Measurements from ENCODE around the gene SMYD3. TPM values are rescaled to one million over a fixed set of nuclear protein-coding genes. Genes with fewer than 3 reads are reported as not detected.

SMYD3 gene
- polyA plus RNA-seq, 1 donor from 2014 or later = 48.6 TPM

- H4K20me1 ChIP-seq (ENCODE audit: insufficient read depth) = no peaks in the 10 kb centered on the region
- TF ChIP-seq CTCF (IDR thresholded peaks at IDR 0.05; ENCODE audit: poor library complexity, severe bottlenecking) (no peak), EZH2 (IDR thresholded peaks at IDR 0.05; ENCODE audit: borderline replicate concordance, insufficient read depth, low read length, poor library complexity, severe bottlenecking) (no peak), RAD21 (conservative IDR thresholded peaks at IDR 0.05) (no peak), SMC3 (conservative IDR thresholded peaks at IDR 0.05; ENCODE audit: poor library complexity) (no peak), REST (IDR thresholded peaks at IDR 0.05; ENCODE audit: borderline replicate concordance) (no peak), EP300 (conservative IDR thresholded peaks at IDR 0.05; ENCODE audit: poor library complexity, severe bottlenecking) (no peak), TAF1 (IDR thresholded peaks at IDR 0.05; ENCODE audit: low read depth) (no peak), MXI1 (conservative IDR thresholded peaks at IDR 0.05; ENCODE audit: poor library complexity, severe bottlenecking) (no peak), POLR2AphosphoS5 (IDR thresholded peaks at IDR 0.05) (no peak)
- H3K9ac ChIP-seq (ENCODE audit: low read length) = no peak overlapping the region
- H3K27me3 ChIP-seq (ENCODE audit: insufficient read depth, low read depth, low read length) = no peaks in the 10 kb centered on the region
- no peak overlapping the region for H3K27ac ChIP-seq (ENCODE audit: low read length)
- no peak overlapping the region for H2AFZ ChIP-seq (ENCODE audit: low read depth, low read length)
- no peak overlapping the region for H3K4me3 ChIP-seq (ENCODE audit: low read length)
- no peaks in the 10 kb centered on the region for H3K36me3 ChIP-seq (ENCODE audit: insufficient read depth, low read length)
- no peaks in the 10 kb centered on the region for H3K79me2 ChIP-seq (replicated peaks; ENCODE audit: insufficient read depth, low read length)
- H3K4me2 ChIP-seq (ENCODE audit: low read length) = no peak overlapping the region
- H3K9me3 ChIP-seq (ENCODE audit: low read length) = no peaks in the 10 kb centered on the region
- H3K9me2 ChIP-seq (ENCODE audit: insufficient read depth, low read length) = no peaks in the 10 kb centered on the region
- no peaks in the 10 kb centered on the region for H3F3A ChIP-seq (ENCODE audit: insufficient read depth, low read length, poor library complexity, severe bottlenecking)
Observed at GRCh38 chr1:246309247-246309884, 197.7 kb downstream of the SMYD3 start.

- no peak overlapping the region for H3K9ac ChIP-seq (ENCODE audit: low read length)
- H3K4me2 ChIP-seq (ENCODE audit: low read length) = no peak overlapping the region
- no peaks in the 10 kb centered on the region for H3F3A ChIP-seq (ENCODE audit: insufficient read depth, low read length, poor library complexity, severe bottlenecking)
- H3K27me3 ChIP-seq (ENCODE audit: insufficient read depth, low read depth, low read length) = no peaks in the 10 kb centered on the region
- no peaks in the 10 kb centered on the region for H3K36me3 ChIP-seq (ENCODE audit: insufficient read depth, low read length)
- no peaks in the 10 kb centered on the region for H3K79me2 ChIP-seq (replicated peaks; ENCODE audit: insufficient read depth, low read length)
- H2AFZ ChIP-seq (ENCODE audit: low read depth, low read length) = no peak overlapping the region
- no peaks in the 10 kb centered on the region for H3K9me3 ChIP-seq (ENCODE audit: low read length)
- H3K4me3 ChIP-seq (ENCODE audit: low read length) = no peak overlapping the region
- no peaks in the 10 kb centered on the region for H4K20me1 ChIP-seq (ENCODE audit: insufficient read depth)
- no peaks in the 10 kb centered on the region for H3K9me2 ChIP-seq (ENCODE audit: insufficient read depth, low read length)
- TF ChIP-seq POLR2AphosphoS5 (IDR thresholded peaks at IDR 0.05) = no peak
- H3K27ac ChIP-seq (ENCODE audit: low read length) = no peak overlapping the region
Observed at GRCh38 chr1:246308533-246309075, 198.5 kb downstream of the SMYD3 start.

All from neural cell (in vitro differentiated cells).